Activated naive CD4-positive, alpha-beta T cell treated with anti-CD3 and anti-CD28 coated beads, Interleukin-2, amount 10 ng/mL, durations not matched to agents 7 days and 5 days (primary cell): Measurements from ENCODE around the gene FASN.

Experiments
- CTCF ChIA-PET: fragments of 350-600 bp; sonication (Branson Sonifier 250); formaldehyde crosslinking; loops from one replicate; lab custom pipeline; 2021; ENCODE audit warnings: antibody characterized with exemption; lab: Charles Lee
- DNase-seq: peaks from one replicate; pipeline ENCODE4 v3.0.0-alpha.2; 2020
- H3K27ac Mint-ChIP-seq: one replicate; pipeline ENCODE4 v1.8.0; 2021; ENCODE audit warnings: mild to moderate bottlenecking, moderate library complexity, mixed read lengths
- H3K27me3 Mint-ChIP-seq: one replicate; pipeline ENCODE4 v1.8.0; 2021; ENCODE audit warnings: mild to moderate bottlenecking, mixed read lengths
- H3K36me3 Mint-ChIP-seq: one replicate; pipeline ENCODE4 v1.8.0; 2021; ENCODE audit warnings: mixed read lengths
- H3K4me1 Mint-ChIP-seq: one replicate; pipeline ENCODE4 v1.8.0; 2021; ENCODE audit warnings: mixed read lengths
- H3K4me3 Mint-ChIP-seq: one replicate; pipeline ENCODE4 v1.8.0; 2021; ENCODE audit warnings: mild to moderate bottlenecking, moderate library complexity, mixed read lengths
- H3K9me3 Mint-ChIP-seq: one replicate; pipeline ENCODE4 v1.8.0; 2021; ENCODE audit warnings: mixed read lengths

FASN gene

DNA sequence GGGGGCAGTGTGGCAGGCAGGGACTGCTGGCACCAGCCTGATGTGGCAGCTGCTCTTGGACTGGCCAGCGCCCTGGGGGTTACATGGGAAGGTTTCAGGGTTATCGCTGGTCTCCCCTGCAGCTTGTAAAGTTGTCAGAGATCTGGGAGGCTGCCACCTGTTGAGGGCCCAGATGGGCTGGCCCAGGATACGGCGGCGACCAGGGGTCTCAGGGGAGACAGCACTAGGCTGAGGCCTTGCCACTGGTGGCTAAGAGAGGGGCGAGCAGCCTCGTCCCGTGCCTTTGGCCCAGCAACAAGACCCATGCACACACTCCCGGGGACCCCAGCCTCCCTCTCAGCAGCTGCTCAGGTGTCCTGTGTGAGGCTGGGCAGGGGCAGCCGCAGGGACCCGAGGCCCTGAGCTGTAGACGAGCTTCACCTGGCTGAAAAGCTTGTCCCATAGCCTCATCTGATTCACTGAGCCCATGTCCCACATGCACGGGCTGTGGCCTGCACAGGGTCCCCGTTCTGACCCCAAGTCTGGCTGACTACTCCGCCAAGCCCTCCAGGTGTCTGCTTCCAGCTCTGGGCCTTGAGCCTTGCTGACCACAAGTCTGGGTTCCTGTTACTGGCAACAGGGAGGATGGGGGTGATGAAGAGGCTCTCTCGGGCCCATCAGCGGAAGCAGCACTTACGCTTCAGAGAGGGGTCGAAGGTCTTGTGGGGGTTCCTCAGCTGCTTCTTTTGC is 38.6 kb downstream of the FASN start:
- H3K27me3 Mint-ChIP-seq: no peaks in the 10 kb centered on the region
- no peaks in the 10 kb centered on the region for H3K9me3 Mint-ChIP-seq
- no peak overlapping the region for H3K4me3 Mint-ChIP-seq
- no peak for DNase-seq
- H3K36me3 Mint-ChIP-seq: peaks cover 17% of the 10 kb centered on the region
- H3K4me1 Mint-ChIP-seq: peaks cover 6% of the 10 kb centered on the region
- no peak overlapping the region for H3K27ac Mint-ChIP-seq
- CTCF ChIA-PET: no interaction called here

DNA sequence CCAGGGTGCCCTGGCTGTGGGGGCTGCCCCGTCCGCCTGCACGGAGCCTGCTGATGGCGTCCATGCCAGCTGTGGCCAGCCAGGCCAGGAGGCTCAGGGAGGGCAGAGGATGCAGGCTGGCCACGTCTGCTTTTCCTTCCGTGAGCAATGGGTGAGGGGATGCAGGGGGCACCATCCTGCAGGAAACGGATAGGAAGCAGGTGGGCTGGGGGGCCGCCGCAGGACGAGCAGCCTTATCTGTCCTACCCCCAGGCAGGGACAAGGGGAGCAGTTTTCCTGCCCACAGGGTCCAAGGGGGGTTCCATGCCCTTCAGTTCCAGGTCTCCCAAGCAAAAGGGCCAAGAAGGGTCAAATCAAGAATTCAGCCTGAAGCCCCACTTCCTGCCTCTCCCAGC is 39.2 kb downstream of the FASN start:
- peaks cover 17% of the 10 kb centered on the region for H3K36me3 Mint-ChIP-seq

DNA sequence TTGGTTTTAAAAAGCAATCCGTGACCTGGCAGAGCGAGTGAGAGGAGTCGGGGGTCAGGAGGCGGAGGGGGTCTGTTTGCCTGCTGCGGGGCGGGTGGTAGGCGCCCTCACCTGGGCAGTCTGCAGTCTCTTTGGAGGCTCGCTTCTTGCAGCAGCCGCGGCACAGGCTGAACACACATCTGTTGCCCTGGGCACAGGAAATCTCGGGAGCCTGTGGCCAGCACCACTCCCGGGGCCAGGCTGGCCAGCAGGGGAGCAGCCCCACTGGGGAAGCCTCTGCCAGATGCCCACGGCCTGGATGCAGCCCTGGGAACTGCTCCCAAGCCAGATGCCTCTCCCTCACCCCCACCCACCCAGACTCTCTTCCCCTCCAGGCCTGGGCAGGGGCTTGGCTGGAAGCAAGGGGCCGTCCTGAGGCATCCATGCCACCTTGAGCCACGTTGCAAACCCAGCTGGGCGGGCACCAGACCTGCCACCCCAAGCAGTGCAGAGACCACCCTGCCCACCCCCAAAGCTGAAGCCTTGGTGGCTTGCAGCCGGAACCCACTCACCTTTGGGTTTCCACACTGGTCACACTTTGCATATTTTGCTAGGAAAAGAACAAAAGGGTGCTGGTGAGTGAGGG is 39.7 kb downstream of the FASN start:
- Mint-ChIP-seq H3K27ac (no peak overlapping the region), H3K4me3 (no peak overlapping the region), H3K36me3 (peaks cover 19% of the 10 kb centered on the region), H3K9me3 (no peaks in the 10 kb centered on the region), H3K27me3 (no peaks in the 10 kb centered on the region), H3K4me1 (peaks cover 5% of the 10 kb centered on the region)
- DNase-seq: no peak
- CTCF ChIA-PET: no interaction called here

More for the DNA sequence above, 39.2 kb downstream of the FASN start:
- H3K4me3 Mint-ChIP-seq: no peak overlapping the region
- no peaks in the 10 kb centered on the region for H3K27me3 Mint-ChIP-seq
- H3K9me3 Mint-ChIP-seq: no peaks in the 10 kb centered on the region
- CTCF ChIA-PET: no interaction called here
- H3K27ac Mint-ChIP-seq: no peak overlapping the region
- no peak for DNase-seq
- peaks cover under 1% of the 10 kb centered on the region for H3K4me1 Mint-ChIP-seq

- Mint-ChIP-seq H3K9me3 (no peaks in the 10 kb centered on the region), H3K4me1 (peaks cover 12% of the 10 kb centered on the region), H3K27me3 (no peaks in the 10 kb centered on the region), H3K27ac (no peak overlapping the region), H3K36me3 (peaks cover 19% of the 10 kb centered on the region), H3K4me3 (no peak overlapping the region)
- CTCF ChIA-PET: no interaction called here
- no peak for DNase-seq
Observed at GRCh38 chr17:82056729-82057621, 41.1 kb downstream of the FASN start.

- no peaks in the 10 kb centered on the region for H3K27me3 Mint-ChIP-seq
- DNase-seq: no peak
- CTCF ChIA-PET: no interaction called here
- no peaks in the 10 kb centered on the region for H3K9me3 Mint-ChIP-seq
- H3K36me3 Mint-ChIP-seq: peaks cover 19% of the 10 kb centered on the region
- peaks cover 12% of the 10 kb centered on the region for H3K4me1 Mint-ChIP-seq
- no peak overlapping the region for H3K4me3 Mint-ChIP-seq
- H3K27ac Mint-ChIP-seq: no peak overlapping the region
Observed at GRCh38 chr17:82055965-82056728, 41.9 kb downstream of the FASN start.

- peaks cover 19% of the 10 kb centered on the region for H3K4me1 Mint-ChIP-seq
- peaks cover 14% of the 10 kb centered on the region for H3K36me3 Mint-ChIP-seq
- no peaks in the 10 kb centered on the region for H3K27me3 Mint-ChIP-seq
- H3K27ac Mint-ChIP-seq: no peak overlapping the region
- CTCF ChIA-PET: interaction anchor here (1.3 kb wide), 1 partner anchor 96 kb away, joined by 3 read pairs; no protein-coding TSS in a partner anchor
- DNase-seq: no peak
- no peak overlapping the region for H3K4me3 Mint-ChIP-seq
- H3K9me3 Mint-ChIP-seq: no peaks in the 10 kb centered on the region
Observed at GRCh38 chr17:82055023-82055964, 42.7 kb downstream of the FASN start.

DNA sequence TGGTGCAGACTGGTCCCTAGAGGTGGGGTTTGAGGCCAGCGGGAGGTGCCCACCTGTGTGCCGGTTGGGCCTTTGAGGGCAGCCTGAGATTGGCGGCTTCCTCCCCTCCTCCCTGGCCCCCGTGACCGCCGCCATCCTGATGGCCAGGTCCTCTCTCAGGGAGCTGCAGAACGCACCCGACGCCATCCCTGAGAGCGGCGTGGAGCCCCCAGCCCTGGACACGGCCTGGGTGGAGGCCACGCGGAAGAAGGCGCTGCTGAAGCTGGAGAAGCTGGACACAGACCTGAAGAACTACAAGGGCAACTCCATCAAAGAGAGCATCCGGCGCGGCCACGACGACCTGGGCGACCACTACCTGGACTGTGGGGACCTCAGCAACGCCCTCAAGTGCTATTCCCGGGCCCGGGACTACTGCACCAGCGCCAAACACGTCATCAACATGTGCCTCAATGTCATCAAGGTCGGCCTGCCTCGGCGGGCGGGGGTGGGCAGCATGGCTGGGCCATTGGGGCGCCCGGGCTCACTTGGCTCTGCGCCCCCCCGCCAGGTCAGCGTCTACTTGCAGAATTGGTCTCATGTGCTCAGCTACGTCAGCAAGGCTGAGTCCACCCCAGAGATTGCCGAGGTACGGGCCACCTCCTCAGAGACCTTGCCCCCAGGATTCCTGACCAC is 43.5 kb downstream of the FASN start:
- no peak overlapping the region for H3K27ac Mint-ChIP-seq
- H3K36me3 Mint-ChIP-seq: peaks cover 11% of the 10 kb centered on the region
- peaks cover 21% of the 10 kb centered on the region for H3K4me1 Mint-ChIP-seq
- no peaks in the 10 kb centered on the region for H3K9me3 Mint-ChIP-seq
- CTCF ChIA-PET: interaction anchor here (1.3 to 1.8 kb wide), 2 partner anchors 95 to 100 kb away, joined by 3 to 5 read pairs; no protein-coding TSS in a partner anchor
- DNase-seq: no peak
- H3K27me3 Mint-ChIP-seq: no peaks in the 10 kb centered on the region
- H3K4me3 Mint-ChIP-seq: no peak overlapping the region

GRCh38 chr17:82053556-82054263 is 44.3 kb downstream of the FASN start:
- Mint-ChIP-seq H3K36me3 (peaks cover 11% of the 10 kb centered on the region), H3K9me3 (no peaks in the 10 kb centered on the region), H3K4me1 (peaks cover 21% of the 10 kb centered on the region), H3K27me3 (no peaks in the 10 kb centered on the region), H3K4me3 (peak overlapping the region; percentile 82), H3K27ac (no peak overlapping the region)
- no peak for DNase-seq
- CTCF ChIA-PET: interaction anchor here (1.3 to 1.8 kb wide), 2 partner anchors 94 to 101 kb away, joined by 3 to 5 read pairs; no protein-coding TSS in a partner anchor

DNA sequence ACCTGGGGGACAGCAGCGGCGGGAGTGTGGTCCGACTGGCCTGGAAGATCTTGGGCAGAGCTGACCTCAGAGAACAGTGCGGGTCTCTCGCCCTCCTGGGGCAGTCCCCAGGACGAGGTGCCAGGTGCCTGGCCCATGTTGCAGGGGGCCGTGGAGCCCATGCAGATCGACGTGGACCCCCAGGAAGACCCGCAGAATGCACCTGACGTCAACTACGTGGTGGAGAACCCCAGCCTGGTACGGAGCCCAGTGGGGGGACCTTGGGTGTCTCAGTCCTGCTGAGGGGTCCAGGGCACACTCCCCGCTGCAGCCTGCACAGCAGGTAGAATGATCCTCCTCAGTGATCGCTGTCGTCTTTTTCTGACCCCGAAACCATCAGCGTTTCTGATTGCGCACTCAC is 44.9 kb downstream of the FASN start:
- Mint-ChIP-seq H3K36me3 (peaks cover 11% of the 10 kb centered on the region), H3K4me1 (peaks cover 21% of the 10 kb centered on the region), H3K9me3 (no peaks in the 10 kb centered on the region), H3K27me3 (no peaks in the 10 kb centered on the region), H3K4me3 (peak overlapping the region; percentile 82), H3K27ac (peak overlapping the region; percentile 28)
- CTCF ChIA-PET: interaction anchor here (1.8 kb wide), 1 partner anchor 101 kb away, joined by 5 read pairs; no protein-coding TSS in a partner anchor
- DNase-seq: no peak

DNA sequence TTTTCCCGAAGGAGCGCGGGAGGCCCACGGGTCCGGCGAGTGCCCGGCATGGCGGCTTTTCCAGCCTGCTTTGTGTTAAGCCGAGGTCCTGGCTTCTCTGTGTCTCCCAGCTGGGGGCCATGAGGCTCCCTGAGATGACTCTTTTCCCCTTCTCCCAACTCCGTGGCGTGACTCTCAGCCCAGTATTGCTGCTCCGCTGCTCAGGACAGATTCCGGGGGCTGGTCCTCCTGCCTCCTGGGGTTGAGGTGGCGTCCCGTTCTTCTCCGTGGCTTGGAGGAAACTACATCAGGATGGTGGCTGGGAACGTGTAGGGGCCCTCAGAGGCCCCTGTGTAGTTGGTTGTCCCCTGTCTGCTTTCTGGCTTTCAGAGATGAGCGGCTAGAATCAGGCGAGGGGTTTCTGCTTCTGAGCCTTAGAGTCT is 45.4 kb downstream of the FASN start:
- Mint-ChIP-seq H3K9me3 (no peaks in the 10 kb centered on the region), H3K4me3 (peak overlapping the region; percentile 82), H3K4me1 (peaks cover 21% of the 10 kb centered on the region), H3K27ac (peak overlapping the region; percentile 69), H3K36me3 (peaks cover 8% of the 10 kb centered on the region), H3K27me3 (no peaks in the 10 kb centered on the region)
- CTCF ChIA-PET: interaction anchor here (1.8 kb wide), 1 partner anchor 102 kb away, joined by 5 read pairs; no protein-coding TSS in a partner anchor
- no peak for DNase-seq

GRCh38 chr17:82051776-82052637 is 46.0 kb downstream of the FASN start, which contains the start of the genes GPS1 and RFNG:
Gene GPS1 (plus strand): TSS chr17:82051898. CDS start chr17:82051932, 34 bp downstream.
Gene RFNG (minus strand): TSS chr17:82051811. CDS start chr17:82051766, 45 bp downstream.
- Mint-ChIP-seq H3K27ac (peak within 1 kb of the TSS; percentile 90), H3K4me3 (peak within 1 kb of the TSS; percentile 86), H3K4me1 (peaks cover 21% of the 10 kb centered on the region), H3K9me3 (no peaks in the 10 kb centered on the region), H3K36me3 (peaks cover 11% of the 10 kb centered on the region), H3K27me3 (no peaks in the 10 kb centered on the region)
- CTCF ChIA-PET: no interaction called here
- peak; percentile 90 for DNase-seq
